ES-I3 (cell line): ENCODE measurements around the gene MED6.

Experiments used
- H3K36me3 ChIP-seq: 2 replicates; pipeline ENCODE4 v1.6.1; 2013; ENCODE audit warnings: mild to moderate bottlenecking, low read length, control low read depth, moderate library complexity; ENCODE audit not compliant: insufficient read depth
- H3K4me1 ChIP-seq: 2 replicates; pipeline ENCODE4 v1.6.1; 2013; ENCODE audit warnings: mild to moderate bottlenecking, control low read depth, low read length; ENCODE audit not compliant: insufficient read depth
- H3K9ac ChIP-seq: 2 replicates; pipeline ENCODE4 v1.6.1; 2013; ENCODE audit warnings: low read depth, mild to moderate bottlenecking, low read length, moderate library complexity
- H3K9me3 ChIP-seq: 2 replicates; pipeline ENCODE4 v1.6.1; 2013; ENCODE audit warnings: mild to moderate bottlenecking, low read length, moderate library complexity; ENCODE audit not compliant: control insufficient read depth, insufficient read depth

MED6 gene

GRCh38 chr14:70567791-70568190, 32.7 kb downstream of the MED6 start:
- Histone ChIP-seq H3K9ac (no peak overlapping the region), H3K9me3 (peaks cover 10% of the 10 kb centered on the region; the same call in 1 of the 2 replicates), H3K36me3 (peaks cover 12% of the 10 kb centered on the region)

DNA sequence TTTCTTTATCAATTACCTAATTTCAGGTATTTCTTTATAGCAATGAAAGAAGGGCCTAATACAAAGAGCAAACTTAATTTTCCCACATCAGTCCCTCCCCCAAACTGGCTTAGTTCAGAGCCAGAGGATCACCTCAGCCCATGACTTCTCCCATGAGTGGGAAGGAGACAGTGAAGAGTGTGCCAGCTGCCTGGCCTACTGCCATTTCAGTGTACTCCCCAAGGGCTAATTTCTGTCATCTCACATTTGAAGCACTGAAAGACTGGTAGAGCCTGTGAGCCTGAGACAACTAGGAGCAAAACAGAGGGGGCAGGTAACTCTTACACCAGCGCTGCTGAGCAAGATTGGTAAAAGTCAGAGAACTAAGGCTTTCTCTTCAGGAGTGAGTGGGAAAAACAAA, 36.6 kb downstream of the MED6 start:
- Histone ChIP-seq H3K9ac (no peak overlapping the region), H3K9me3 (peaks cover 19% of the 10 kb centered on the region), H3K36me3 (peaks cover 12% of the 10 kb centered on the region), H3K4me1 (no peaks in the 10 kb centered on the region)

More at GRCh38 chr14:70567791-70568190, 32.7 kb downstream of the MED6 start:
- peaks cover 4% of the 10 kb centered on the region; the same call in 1 of the 2 replicates for H3K4me1 ChIP-seq

- Histone ChIP-seq H3K36me3 (peaks cover 12% of the 10 kb centered on the region), H3K9ac (no peak overlapping the region), H3K9me3 (peaks cover 19% of the 10 kb centered on the region), H3K4me1 (no peaks in the 10 kb centered on the region)
These were observed 37.0 kb downstream of the MED6 start for GRCh38 chr14:70563417-70563816.

DNA sequence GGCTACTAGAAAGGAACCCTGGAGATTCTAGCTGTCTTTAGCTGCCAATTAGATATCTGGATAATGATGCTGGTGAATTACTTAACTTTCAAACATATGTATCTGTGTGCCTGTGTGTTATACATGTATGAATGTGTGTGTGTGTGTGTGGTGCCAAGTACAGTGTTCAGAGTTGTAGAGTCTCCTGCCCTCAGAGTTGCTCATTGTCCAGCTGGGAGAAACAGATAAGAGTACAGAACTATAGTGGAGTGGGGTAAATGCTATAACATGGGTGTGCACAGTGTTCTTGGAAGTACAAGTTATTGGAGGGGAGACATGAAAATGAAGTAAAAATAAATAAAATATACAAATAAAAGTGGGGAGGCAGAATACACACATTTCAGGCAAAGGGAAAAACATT, 42.1 kb downstream of the MED6 start:
- H3K36me3 ChIP-seq, result peaks cover 6% of the 10 kb centered on the region; the same call in 1 of the 2 replicates
- H3K9me3 ChIP-seq, result peaks cover 15% of the 10 kb centered on the region

DNA sequence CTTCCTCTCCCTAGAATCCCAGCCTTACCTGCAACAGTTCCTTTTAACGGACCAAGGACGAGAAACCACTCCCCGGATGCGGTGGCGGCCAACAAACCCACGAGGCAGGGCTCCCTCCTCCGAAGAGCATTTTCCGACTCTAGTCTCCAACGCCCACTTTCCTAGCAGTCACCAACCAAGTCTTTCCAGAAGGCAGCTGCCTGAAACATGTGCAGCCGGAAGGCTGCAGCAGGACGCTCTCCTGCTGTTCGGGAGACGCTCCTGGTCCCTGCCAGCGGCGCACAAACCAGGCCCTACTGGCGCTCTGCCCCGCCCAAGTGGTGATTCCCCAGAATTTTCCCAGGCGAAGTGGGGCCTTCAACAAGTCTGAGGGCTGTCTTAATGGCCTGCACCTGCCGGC, 44.6 kb downstream of the MED6 start:
- peaks cover 4% of the 10 kb centered on the region; the same call in 1 of the 2 replicates for H3K9me3 ChIP-seq
- H3K4me1 ChIP-seq, result no peaks in the 10 kb centered on the region
- H3K9ac ChIP-seq, result no peak overlapping the region
- H3K36me3 ChIP-seq, result no peaks in the 10 kb centered on the region

More for the DNA sequence above, 42.1 kb downstream of the MED6 start:
- no peak overlapping the region for H3K9ac ChIP-seq
- no peaks in the 10 kb centered on the region for H3K4me1 ChIP-seq

- Histone ChIP-seq H3K9me3 (0 out of 2 replicates have a peak, but pooled peaks cover 4% of the 10 kb centered on the region), H3K4me1 (no peaks in the 10 kb centered on the region), H3K9ac (no peak overlapping the region), H3K36me3 (no peaks in the 10 kb centered on the region)
These were observed 62.4 kb downstream of the MED6 start for GRCh38 chr14:70538087-70538486.

DNA sequence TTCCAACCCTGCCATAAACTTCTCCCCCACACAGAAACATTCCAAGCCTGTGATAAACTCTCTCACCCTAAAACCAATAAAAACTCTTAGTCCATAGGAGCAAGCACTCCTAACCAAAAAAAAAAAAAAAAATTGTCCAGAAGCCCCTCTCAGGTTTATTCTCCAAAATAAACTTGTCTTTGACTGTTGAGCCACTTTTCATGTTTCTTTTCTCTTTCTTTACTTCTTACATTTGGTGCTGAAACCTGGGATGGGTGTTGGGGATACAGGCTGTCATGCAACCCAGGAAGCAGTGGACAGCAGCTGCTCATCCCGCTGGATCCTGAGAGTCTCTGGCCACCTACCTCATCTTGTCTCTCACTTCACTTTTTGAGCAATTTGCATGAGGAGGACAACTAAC, 63.6 kb downstream of the MED6 start:
- Histone ChIP-seq H3K4me1 (no peaks in the 10 kb centered on the region), H3K36me3 (no peaks in the 10 kb centered on the region), H3K9ac (no peak overlapping the region), H3K9me3 (0 out of 2 replicates have a peak, but pooled peaks cover 4% of the 10 kb centered on the region)

DNA sequence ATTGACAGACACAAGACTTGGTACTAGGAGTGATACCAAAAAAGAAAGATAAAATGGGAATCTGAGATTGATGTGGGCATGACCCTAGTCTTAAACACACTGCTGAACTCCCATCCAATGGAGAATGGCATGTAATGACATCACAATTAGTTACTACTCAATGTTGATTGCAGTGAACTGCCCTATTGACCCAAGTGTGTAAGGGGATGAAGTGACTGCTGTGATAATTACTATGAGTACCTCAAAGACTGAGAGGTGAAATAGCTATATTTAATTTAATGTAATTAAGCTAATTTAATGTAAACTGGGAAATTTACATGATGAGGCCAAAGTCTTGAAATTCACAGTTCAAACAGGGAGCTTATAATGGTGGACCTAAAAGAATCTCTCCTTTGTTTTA, 65.6 kb downstream of the MED6 start, which contains the start of gene ADAM20:
Gene ADAM20, minus strand, starts transcription at position 101 of the 400 bp plus-strand sequence. CDS start 10,247 bp downstream, outside the sequence.
- no peak within 1 kb of the TSS for H3K9ac ChIP-seq
- H3K4me1 ChIP-seq, result no peaks in the 10 kb centered on the region
- 0 out of 2 replicates have a peak, but pooled peaks cover 4% of the 10 kb centered on the region for H3K9me3 ChIP-seq
- H3K36me3 ChIP-seq, result no peaks in the 10 kb centered on the region
